ENCODE data around the gene PPP1R13B. TPM values are rescaled to one million over a fixed set of nuclear protein-coding genes. Genes with fewer than 3 reads are reported as not detected.

PPP1R13B gene
- total RNA-seq, 1 donor from 2014 or later: 13.1 TPM

DNA sequence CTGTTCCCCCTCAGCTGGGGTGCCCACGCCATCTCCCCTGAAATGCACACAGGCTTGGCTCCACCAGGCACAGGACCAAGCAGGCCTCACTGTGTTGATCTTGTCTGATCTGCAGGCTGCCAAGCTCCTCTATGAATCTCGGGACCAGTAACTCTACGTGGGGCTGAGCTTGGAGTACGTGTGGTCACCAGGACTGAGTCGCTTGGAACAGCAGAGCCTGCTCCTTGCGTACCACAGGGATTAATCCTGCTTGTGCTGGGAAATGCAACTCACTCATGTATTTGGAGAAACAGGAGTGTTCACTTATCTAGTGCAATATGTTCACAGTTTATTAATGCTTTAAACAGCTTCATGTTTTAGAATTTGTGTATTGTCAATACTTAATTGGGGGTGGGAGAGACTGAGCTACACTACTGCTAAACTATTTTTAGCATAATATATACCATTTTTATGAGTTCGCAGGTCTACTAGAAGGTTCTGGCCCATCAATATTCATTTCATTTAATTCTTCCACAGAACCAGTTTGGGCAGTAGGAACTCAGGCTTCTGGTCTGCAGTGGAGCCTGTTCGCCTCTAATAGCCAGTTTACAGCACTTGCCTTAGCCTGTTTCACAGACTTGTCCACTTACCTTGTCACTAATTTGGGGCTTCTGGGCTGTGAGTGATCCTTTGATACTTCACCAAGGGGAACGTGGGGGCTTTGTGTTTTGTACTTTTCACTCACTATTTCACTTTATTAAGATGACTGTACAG lies 114.3 kb downstream of the PPP1R13B start:
- intact Hi-C loops (cut with micrococcal nuclease): no loop called here

GRCh38 chr14:103731916-103732867 lies 115.2 kb downstream of the PPP1R13B start:
- intact Hi-C loops (cut with micrococcal nuclease): no loop called here

DNA sequence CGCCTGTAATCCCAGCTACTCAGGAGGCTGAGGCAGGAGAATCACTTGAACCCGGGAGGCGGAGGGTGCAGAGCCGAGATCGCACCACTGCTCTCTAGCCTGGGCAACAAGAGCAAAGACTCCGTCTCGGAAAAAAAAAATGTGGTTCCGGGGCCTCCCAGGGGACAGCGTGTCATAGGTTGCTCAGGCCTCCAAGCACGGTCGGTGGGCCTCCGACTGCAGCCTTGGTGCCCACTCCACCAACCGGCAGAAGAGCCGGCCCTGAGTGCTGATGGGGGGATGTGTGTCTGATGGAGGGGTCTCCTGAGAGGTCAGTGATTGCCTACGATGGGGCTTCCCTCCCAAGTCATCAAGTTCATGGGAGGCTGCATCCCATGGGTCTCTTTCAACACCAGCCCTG lies 115.9 kb downstream of the PPP1R13B start:
- intact Hi-C loops (cut with micrococcal nuclease): no loop called here

GRCh38 chr14:103730490-103731035 lies 116.8 kb downstream of the PPP1R13B start:
- intact Hi-C loops (cut with micrococcal nuclease): no loop called here

DNA sequence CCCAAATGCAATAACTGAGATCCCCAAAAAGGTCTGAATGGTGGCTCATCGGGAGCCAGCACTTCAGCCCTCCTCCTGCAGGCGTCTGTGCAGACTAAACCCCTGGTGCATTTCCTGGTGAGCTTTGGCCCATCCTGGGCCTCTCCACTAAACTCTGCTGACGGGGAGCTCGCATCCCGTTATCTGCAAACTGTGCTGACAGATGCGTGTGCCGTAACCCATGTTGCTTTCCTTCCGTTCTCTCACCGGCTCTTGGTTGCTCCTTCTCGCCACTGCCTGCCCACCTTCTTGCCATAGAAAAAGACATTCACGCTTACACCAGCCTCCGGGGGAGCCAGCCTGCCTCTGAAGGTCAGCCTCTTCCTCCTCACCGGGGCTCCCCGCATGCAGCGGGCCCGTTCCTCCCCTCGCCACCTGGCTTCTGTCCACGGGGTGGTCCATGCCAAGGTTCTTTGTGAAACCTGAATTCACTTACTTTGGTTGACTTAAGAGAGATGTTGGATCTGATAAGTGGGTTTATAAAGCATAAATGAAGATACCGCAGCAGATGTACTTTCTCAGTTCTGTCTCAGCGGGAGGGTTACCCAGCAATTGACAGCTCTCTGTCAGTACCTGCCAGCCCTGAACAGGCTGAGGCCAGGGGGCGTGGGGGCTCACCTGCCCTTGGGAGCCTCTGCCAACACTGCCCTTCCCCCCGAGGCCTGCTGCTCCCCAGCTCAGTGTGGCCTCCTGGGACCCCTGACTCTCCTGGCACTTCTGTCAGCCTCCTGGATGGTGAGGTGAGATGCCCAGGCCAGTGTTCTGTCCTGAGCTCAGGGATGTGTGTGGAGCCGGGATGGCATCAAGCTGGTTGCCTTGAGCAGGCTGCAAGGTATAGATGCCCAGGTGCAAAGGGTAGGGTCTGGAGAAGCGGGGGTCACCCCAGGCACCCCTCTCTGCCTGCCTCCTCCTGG lies 117.6 kb downstream of the PPP1R13B start:
- intact Hi-C loops (cut with micrococcal nuclease): no loop called here

DNA sequence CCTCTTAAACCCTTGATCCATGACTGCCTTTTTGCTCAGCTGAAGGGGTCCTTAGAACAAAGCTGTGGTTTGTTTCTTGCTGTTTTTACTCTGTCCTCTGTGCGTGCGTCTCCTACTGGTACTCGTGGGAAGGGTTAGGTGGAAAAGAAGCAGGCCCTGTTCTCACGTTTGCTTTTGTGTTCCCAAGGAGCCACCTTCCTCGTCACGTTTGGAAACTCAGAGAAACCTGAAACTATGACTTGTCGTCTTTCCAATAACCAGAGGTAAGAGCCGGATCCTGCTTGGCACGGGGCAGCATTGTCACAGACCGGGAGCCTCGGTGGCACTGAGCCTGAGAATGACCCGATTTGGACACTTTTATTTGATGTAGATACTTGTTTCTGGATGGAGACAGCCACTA lies 118.7 kb downstream of the PPP1R13B start:
- intact Hi-C loops (cut with micrococcal nuclease): no loop called here

DNA sequence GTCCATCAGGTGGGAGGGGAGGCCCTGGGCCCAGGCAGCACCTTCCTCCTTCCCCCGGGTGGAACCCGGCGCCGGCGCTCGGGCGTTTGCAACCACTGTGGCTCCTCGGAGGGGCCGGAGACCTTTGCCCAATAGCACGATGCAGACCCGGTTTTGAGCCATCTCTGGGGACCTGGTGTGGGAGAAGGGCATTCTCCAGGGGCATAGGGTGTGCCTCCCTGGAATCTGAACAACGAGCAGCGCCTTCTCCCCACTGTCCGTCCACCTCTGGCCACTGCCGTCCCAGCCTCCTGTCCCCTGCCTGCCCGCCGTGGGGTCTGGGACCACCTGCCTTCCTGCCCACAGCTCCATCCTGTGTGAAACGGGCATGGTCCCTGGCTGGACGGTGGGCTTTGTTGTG lies 119.2 kb downstream of the PPP1R13B start:
- intact Hi-C loops (cut with micrococcal nuclease): no loop called here

- intact Hi-C loops (cut with micrococcal nuclease): no loop called here
Observed at GRCh38 chr14:103727313-103727980, 119.9 kb downstream of the PPP1R13B start.

GRCh38 chr14:103726474-103726873 lies 120.9 kb downstream of the PPP1R13B start:
- intact Hi-C loops (cut with micrococcal nuclease): no loop called here

GRCh38 chr14:103725739-103726395 lies 121.5 kb downstream of the PPP1R13B start:
- intact Hi-C loops (cut with micrococcal nuclease): no loop called here

DNA sequence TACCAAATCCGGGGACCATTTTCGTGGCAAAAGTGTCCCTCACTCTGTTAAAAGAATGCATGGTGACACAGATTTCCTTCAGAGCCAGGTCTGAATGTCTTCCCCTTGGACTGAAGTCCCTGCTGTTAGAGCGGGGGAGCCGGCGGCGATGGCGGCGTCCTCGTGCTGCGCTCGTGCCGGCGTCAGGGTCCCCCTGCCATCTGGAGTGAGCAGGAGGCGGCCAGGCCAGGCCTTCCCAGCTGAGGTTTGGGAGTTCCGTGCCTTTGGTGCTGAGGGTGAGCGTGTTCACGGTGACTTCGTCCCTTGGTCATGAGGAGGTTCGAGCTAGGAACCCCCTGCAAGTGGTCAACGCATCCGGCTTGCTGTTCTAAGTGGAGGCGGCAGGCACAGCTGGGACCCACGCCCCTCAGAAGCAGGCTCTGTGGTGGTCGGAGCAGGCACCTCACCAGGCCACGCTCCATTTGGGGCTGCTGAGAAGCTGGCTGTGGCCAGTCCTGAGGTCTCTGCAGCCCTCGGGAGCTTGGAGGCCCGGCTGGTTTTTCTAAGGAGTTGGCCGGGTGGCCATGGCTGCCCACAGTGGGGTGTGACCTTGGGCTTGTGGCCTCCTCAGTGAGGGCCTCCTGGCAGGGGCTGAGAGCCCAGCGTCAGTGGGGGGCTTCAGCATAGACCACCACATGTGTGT lies 122.2 kb downstream of the PPP1R13B start:
- intact Hi-C loops (cut with micrococcal nuclease): no loop called here

DNA sequence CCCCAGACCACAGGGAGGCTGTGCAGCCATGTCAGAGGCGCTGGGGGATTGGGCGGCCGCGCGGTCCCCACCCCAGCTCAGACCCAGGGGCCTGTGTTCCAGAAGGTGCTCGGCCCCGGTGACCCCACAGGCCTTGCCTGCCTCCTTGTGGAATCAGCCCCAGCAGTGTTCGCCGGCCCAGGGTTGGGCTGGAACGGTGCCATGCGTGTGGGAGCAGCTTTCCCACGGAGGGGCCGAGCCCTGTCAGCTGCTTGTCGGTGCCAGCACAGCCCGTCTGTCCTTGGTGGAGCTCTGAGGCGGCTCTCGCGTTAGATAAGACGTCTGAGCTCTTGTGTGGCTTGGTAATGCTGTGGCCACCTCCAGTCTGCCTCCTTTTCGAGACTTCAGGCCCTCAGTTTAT lies 123.3 kb downstream of the PPP1R13B start:
- intact Hi-C loops (cut with micrococcal nuclease): no loop called here

DNA sequence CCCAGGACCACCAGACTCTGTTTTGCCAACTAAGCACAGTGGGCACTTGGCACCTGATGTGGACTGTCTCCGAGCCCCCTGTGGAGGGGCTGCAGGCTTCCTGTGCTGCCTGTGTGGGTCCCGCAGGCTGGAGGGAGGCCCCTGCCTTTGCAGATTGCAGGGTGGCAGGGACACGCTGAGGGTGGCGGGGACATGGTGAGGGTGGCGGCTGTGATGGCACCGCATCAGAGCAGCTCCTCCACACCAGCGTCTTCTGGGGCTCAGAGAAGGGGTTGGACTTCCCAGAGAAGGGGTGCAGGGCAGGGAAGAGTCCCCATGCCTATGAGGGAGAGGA lies 123.7 kb downstream of the PPP1R13B start:
- intact Hi-C loops (cut with micrococcal nuclease): no loop called here

DNA sequence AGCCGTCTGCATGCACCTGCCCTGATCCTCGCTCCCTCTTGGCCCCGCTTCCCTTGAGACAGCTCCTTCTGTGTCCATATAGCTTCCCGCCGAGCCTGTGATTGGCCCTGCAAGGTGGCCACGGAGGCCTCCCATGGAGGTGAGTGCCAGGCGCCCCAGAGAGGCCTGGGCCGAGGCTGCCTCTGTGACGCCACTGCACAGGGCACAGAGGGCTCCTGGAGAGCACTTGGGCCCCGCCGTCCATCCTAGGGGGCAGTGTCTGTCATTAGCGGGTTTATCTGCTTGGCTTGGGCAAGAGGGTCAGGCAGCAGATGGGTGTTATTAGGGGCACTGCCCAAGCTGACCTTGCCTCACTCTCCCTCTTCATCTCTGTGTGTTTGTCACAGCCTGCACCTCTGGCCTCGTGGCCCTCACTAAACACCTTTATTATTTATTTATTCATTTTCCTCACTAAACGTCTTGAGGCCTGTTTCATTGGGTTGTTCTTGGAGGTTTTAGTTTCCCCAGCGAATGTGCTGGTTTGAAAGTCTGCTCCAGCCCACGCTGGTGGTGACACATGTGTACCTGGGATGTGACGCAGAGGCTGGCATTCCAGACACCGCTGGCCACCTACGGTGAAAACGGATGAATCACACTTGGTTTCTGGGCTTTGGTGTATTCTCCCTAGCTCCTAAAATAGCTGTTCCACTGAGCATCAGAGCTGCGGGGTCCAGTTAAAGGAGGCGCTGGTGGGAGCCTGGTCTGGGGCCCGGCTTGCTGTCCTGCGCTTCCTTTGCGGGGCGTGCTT lies 125.8 kb downstream of the PPP1R13B start:
- intact Hi-C loops (cut with micrococcal nuclease): no loop called here

DNA sequence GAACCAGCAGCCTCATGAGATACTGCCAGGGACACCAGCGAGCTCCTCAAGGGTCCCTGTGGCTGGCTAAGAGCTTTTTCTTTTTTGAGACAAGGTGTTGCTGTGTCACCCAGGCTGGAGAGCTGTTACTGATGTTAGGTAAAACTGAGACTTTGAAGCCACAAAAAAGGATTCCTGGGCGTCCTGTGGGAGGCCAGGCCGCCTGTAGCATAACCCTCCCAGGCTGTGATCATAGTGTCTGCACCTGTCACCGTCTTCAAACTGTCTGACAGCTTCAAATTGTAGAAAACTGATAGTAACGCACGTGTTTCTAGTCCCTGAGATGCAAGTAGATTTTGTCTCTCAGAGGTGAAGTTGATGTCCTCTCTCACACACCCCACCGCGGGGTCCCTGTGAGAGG lies 127.6 kb downstream of the PPP1R13B start:
- intact Hi-C loops (cut with micrococcal nuclease): no loop called here

GRCh38 chr14:103718572-103718971 lies 128.8 kb downstream of the PPP1R13B start:
- intact Hi-C loops (cut with micrococcal nuclease): no loop called here

DNA sequence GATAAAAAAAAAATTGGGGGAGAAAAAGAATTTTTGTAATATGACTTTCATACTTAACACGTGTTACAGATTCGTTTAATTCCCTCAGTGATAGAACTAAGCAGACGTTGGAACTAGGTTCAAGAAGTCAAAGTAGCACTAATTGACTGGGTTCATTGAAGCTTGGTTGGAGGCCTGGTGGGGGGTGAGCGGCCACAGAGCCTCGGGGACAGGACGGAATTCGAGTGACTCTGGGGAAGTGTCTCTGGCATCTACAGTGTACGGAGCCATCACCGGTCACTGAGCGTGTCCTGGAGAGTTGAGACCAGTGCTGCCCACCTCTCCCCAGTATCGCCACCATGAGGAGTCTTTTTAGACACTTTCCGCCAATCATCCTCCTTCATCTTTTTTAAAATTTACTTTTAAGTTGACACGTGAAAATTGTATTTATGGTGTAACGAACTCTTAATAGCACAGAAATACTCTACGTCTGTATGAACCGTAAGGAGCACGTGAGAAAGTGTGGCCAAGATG lies 130.4 kb downstream of the PPP1R13B start:
- intact Hi-C loops (cut with micrococcal nuclease): loop anchor here (2.0 kb wide), 1 partner anchor 1036 kb away; the partner anchor contains the start of gene SIVA1

GRCh38 chr14:103716091-103716801 lies 131.1 kb downstream of the PPP1R13B start:
- intact Hi-C loops (cut with micrococcal nuclease): loop anchor here (2.0 kb wide), 1 partner anchor 1037 kb away; the partner anchor contains the start of gene SIVA1

Measured in T-helper 1 cell treated with Interleukin-12 subunit alpha and Interleukin-12 subunit beta and Interleukin-4 antibody, amounts not matched to agents 30 ng/mL and 1 ng/mL, for 36 hours (primary cell).